GM12872 (cell line): Measurements from ENCODE around the gene PLPP1.

Experiments
- CTCF ChIP-seq: IDR thresholded peaks from 3 replicates; pipeline ENCODE4 v1.5.1; 2011; ENCODE audit warnings: low read depth, mild to moderate bottlenecking, low read length, moderate library complexity; ENCODE audit not compliant: insufficient read depth

The PLPP1 gene

GRCh38 chr5:55564721-55565120 lies 30.0 kb upstream of the PLPP1 start:
- no peak for TF ChIP-seq CTCF

GRCh38 chr5:55558484-55558883 lies 23.7 kb upstream of the PLPP1 start:
- no peak for TF ChIP-seq CTCF

- no peak for TF ChIP-seq CTCF
Measured at GRCh38 chr5:55557123-55557522, 22.4 kb upstream of the PLPP1 start.

- TF ChIP-seq CTCF, result no peak
Measured at GRCh38 chr5:55554585-55555202, 19.9 kb upstream of the PLPP1 start.

GRCh38 chr5:55551904-55552303 lies 17.1 kb upstream of the PLPP1 start:
- no peak for TF ChIP-seq CTCF

GRCh38 chr5:55551358-55551757 lies 16.6 kb upstream of the PLPP1 start:
- no peak for TF ChIP-seq CTCF

- TF ChIP-seq CTCF, result no peak
Measured at GRCh38 chr5:55547781-55548180, 13.0 kb upstream of the PLPP1 start.
